GM19240 (cell line): Measurements from ENCODE around the gene EXOC4.

ENCODE experiments used
- DNase-seq: peaks from one replicate; pipeline ENCODE4 v3.0.0; 2011; ENCODE audit warnings: low spot score; ENCODE audit not compliant: insufficient read length

EXOC4 gene

DNA sequence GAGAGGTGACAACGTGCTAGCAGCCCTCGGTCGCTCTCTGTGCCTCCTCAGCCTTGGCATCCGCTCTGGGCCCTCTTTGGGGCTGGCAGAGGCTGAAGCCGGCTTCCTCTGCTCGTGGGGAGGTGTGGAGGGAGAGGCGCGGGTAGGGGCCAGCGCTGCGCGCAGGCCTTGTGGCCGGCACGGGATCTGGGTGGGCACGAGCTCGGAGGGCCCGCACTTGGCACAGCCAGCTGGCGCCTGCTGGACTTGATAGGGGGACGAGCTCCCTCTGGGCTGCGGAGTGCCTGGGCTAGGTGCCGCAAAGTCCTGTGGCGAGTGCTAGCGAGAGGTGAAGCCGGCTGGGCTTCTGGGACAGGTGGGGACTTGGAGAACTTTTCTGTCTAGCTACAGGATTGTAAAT is 170.7 kb downstream of the EXOC4 start:
- DNase-seq: no peak

DNA sequence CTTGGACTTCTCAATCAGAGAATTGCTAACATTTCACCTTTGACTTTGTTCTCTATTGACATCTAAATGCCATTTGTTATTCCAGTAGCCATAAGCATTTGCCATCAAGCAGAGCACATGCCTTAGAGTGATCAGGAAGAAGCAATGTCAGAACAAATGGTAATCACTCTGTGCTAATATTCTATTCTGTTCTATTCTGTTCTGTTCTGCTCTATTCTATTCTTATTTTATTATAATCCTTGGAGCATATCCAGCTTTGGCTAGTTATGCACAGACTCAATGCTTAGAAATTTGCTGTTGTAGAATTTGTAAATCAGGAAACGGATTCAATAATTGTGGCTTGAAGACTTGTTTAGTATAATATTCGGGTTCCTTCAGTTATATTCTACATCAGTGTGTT is 175.4 kb downstream of the EXOC4 start:
- DNase-seq: no peak

DNA sequence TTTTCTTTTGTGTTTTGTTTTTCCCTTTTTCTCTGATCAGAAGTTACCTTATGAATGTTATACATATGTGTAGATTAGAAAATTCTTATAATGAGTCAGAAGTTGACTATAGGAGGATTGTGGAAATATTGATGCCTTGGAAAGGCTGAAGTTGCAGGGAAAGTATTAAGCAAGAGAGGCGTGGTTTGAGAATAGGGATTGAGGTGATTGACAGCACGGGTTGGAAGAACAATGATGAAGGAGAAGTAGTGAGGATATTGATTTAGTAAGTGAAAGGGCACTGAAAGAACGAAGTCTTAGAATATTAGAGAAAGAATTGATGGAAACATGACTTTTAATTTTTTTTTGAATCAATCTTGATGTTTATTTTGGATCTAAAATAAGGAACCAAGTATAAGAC is 176.0 kb downstream of the EXOC4 start:
- no peak for DNase-seq

DNA sequence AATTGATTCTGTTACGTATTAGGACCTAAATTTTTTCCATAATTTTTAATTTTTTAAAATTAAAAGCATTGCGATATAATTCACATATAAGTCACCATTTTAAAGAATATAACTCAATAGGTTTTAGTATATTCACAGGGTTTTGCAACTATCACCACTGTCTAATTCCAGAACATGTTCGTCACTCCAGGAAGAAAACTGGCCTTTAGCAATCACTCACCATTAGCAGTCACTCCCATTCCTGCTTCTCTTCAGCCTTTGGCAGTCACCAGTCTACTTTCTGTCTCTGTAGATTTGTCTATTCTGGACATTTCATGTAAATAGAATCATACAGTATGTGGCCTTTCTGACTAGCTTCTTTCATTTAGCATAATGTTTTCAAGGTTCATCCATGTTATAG is 176.5 kb downstream of the EXOC4 start:
- DNase-seq: no peak

DNA sequence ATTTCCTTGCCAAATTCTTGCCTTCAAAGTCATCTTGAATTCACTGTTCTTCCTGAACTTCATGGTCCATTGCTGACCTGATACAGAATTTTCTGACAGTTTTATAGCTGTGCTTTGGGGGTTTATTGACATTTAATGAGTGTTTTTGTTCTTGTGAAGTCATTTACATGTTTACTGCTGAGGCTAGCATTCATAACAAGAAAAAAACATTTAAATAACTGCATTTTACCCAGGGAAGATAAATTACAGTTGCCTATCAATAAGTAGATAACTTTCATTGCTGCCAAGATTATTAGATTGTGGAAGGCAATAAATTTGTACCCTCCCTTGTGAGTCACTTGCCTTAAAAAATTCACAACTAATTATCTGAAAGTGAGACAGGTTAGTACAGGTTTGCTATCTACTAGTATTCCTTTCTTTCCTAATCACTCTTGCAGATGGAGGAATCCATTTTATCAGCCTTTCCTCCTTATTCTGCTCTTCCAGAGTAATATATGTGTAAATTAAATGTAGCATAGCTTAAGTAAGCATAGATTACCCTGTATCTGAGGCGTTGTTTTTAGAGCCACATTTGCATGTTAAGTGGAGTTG is 178.4 kb downstream of the EXOC4 start:
- DNase-seq: no peak

DNA sequence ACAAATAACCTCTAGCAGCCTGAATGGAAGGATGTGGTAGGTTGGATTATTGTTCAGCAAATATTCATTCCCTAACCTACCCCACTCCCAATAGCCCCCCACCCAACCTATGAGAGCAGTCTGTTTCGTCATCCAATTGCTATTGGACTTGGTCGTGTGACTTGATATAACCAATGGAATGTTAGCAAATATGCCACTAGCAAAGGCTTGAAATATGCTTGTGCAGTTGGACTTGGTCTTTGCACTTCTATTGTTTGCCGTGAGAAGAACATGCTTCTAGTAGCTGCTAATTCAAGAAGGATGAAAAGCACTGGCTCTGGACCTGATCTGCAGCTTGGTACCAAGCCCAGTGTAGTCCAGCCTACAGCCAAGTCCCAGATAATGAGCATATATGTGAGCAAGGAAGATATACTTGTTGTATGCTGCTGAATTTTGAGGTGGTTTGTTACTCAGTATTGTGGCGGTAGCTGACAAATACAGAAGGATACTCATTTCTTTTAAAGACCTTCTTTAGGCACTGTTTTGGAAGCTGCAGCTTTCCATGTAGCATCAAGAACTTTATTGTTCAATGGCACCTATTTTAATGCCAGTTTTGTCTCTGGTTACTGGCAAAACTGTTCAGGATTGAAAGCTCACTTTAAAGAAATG is 180.4 kb downstream of the EXOC4 start:
- DNase-seq: no peak

GRCh38 chr7:133434246-133434865 is 181.5 kb downstream of the EXOC4 start:
- no peak for DNase-seq

- no peak for DNase-seq
Observed at GRCh38 chr7:133436014-133436428, 183.1 kb downstream of the EXOC4 start.

DNA sequence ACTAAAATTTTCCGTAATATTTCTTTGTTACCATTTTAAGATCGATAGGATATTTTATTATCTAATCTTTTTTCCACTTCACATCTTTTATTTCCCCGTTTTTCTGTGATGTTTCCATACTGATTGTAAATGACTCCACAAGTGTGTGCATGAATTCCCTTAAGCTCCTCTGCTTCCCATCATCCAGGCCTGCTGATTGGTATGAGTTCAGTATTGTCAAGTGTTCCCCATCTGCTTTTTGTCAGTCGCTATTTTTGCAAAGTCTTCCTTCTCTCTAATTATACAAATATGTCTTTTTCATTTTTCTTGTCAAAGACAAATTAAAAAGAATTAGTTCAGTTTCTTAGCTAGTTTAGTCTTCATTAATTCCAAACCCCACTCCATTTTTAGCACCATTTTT is 184.7 kb downstream of the EXOC4 start:
- no peak for DNase-seq

DNA sequence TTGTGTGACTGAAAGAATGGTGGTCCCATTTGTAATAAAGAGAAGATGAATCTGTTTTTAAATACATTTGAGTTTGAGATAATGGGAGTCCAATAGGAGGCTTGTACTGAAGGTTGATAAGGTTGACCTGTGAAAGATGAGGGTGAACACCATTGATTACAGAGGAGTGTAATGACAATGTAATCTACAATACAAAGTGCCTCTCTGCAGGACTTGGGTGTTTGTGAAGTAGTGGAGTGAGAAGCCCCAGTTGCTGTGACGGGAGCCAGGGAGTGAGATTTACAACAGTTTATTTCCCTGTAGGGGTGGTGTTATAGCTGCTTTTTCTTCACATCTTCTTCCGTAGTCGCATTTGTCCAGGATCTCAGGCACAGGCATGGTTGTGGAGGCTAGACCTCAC is 189.9 kb downstream of the EXOC4 start:
- DNase-seq: no peak

GRCh38 chr7:133445617-133446016 is 192.7 kb downstream of the EXOC4 start:
- no peak for DNase-seq

GRCh38 chr7:133448012-133448411 is 195.1 kb downstream of the EXOC4 start:
- DNase-seq: no peak

GRCh38 chr7:133452577-133452976 is 199.7 kb downstream of the EXOC4 start:
- no peak for DNase-seq

DNA sequence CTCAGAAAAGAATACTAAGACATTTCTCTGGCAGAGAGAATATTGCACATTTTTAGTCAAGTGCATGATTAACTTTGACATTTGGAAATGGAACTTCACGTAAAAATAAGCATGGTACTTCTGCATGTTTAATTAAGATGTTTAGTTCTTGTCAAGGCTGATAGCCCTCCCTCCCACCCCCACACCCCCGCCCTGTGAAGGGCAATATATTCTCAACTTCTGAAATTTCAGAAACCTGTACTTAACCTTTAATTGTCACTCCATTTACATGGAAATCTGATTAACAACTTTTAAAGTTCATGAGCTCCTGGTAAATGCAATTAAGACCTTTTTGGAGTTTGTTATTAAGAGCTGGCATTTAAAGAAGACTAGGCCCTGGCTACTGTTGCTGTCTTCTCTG is 205.8 kb downstream of the EXOC4 start:
- DNase-seq: no peak

- DNase-seq: no peak
Observed at GRCh38 chr7:133461421-133461820, 208.5 kb downstream of the EXOC4 start.

GRCh38 chr7:133475655-133476054 is 222.8 kb downstream of the EXOC4 start:
- DNase-seq: no peak

GRCh38 chr7:133477791-133478190 is 224.9 kb downstream of the EXOC4 start:
- DNase-seq: no peak

DNA sequence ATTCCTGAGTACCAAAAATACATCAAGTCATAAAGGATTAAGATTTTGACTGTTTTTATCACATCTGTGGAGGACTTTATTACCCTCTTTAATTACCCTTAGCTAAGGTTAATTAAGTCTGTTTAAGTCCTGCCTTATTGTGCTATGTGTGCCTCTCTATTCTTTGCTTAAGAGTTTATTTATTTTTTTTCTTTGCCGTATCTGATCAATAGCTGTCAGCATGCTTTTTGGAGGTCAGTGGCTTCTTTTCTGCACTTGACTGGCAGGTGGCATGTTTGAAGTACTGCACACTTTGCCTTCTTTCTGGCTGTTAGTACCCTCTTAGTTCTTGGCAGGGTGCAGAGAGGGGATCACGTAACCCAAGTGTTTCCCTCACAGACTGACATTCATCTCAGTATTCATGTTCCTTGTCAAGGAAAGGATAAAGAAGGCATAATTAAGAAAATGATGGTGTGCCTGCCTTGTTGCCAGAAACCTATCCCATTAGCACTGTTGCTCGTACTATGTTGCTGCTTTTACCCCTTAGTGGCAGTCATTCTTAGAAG is 225.8 kb downstream of the EXOC4 start:
- no peak for DNase-seq

GRCh38 chr7:133479456-133480065 is 226.7 kb downstream of the EXOC4 start:
- no peak for DNase-seq

GRCh38 chr7:133480868-133481267 is 228.0 kb downstream of the EXOC4 start:
- DNase-seq: no peak

DNA sequence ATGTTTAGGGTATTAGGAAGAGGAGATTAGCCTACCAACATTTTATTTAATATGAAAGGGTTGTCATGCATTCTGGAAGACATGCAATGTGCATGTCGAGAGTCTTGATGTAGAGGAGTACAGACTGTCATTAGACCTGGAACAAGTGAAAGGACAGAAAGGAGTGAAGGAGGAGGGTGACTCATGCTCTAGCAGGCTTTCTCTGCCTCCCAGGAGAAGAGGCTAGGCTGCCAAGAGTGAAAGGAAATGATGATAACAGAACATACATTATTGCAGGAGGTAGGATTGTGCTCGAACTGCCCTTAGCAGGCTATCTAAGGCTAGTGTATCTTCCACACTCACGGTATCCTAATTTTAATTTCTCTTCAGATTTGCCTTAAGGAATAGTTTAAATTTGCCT is 228.8 kb downstream of the EXOC4 start:
- DNase-seq: no peak

DNA sequence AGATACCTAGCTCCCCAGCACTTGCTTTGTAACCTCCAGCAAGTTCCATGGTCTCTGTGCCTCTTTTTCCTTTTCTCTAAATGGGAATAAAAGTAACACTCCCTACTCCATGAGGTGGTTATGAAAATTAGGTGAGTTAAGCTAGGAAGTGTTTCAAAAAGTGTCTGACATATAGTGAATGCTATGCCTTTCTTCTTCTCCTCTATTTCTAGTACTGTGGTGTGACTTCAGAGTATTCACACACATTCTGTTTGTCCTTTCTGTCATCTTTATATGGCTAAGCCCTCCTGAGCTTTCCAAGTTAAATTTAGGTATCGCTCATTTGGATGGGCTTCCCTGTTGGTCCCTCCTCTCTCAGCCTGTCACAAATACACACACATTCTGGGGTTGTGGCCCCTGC is 229.7 kb downstream of the EXOC4 start:
- DNase-seq: no peak
